HEK293T (cell line): Measurements from ENCODE around the gene ACTG2.

Source experiments
- CTCF ChIA-PET: fragments of 350-600 bp; formaldehyde crosslinking; extraction: SDS; loops from one replicate; lab custom pipeline; 2021; ENCODE audit warnings: antibody characterized with exemption, inconsistent platforms; lab: Yijun Ruan, JAX
- POLR2A ChIA-PET: fragments of 350-600 bp; formaldehyde crosslinking; extraction: SDS; loops from one replicate; lab custom pipeline; 2020; ENCODE audit warnings: antibody characterized with exemption, inconsistent platforms; lab: Yijun Ruan, JAX
- DNase-seq: peaks from one replicate; pipeline ENCODE4 v3.0.0; 2012; ENCODE audit warnings: mixed read lengths; ENCODE audit errors: extremely low spot score
- ARNT ChIP-seq: fragments of 450-650 bp; IDR thresholded peaks from 2 replicates; pipeline ENCODE4 v1.6.1; 2017; ENCODE audit warnings: mild to moderate bottlenecking
- BHLHE40 ChIP-seq: fragments of 450-650 bp; IDR thresholded peaks from 2 replicates; pipeline ENCODE4 v1.6.1; 2016; ENCODE audit warnings: mild to moderate bottlenecking, moderate library complexity, borderline replicate concordance
- CTBP1 ChIP-seq: fragments of 450-650 bp; IDR thresholded peaks from 2 replicates; pipeline ENCODE4 v1.6.1; 2016; ENCODE audit warnings: borderline replicate concordance
- ELF4 ChIP-seq: fragments of 450-650 bp; IDR thresholded peaks from 2 replicates; pipeline ENCODE4 v1.6.1; 2017; ENCODE audit warnings: antibody characterized with exemption
- FOXA1 ChIP-seq: fragments of 450-650 bp; IDR thresholded peaks from 2 replicates; pipeline ENCODE4 v1.6.1; 2016; ENCODE audit warnings: mild to moderate bottlenecking
- FOXK2 ChIP-seq: fragments of 450-650 bp; IDR thresholded peaks from 2 replicates; pipeline ENCODE4 v1.6.1; 2016; ENCODE audit warnings: mild to moderate bottlenecking
- FOXM1 ChIP-seq: fragments of 450-650 bp; IDR thresholded peaks from 2 replicates; pipeline ENCODE4 v1.6.1; 2017; ENCODE audit warnings: mild to moderate bottlenecking, borderline replicate concordance
- HDGF ChIP-seq: fragments of 450-650 bp; IDR thresholded peaks from 2 replicates; pipeline ENCODE4 v1.6.1; 2017; ENCODE audit warnings: antibody characterized with exemption, borderline replicate concordance
- L3MBTL2 ChIP-seq: fragments of 450-650 bp; conservative IDR thresholded peaks from 2 replicates; pipeline ENCODE4 v1.6.1; 2016; ENCODE audit warnings: mild to moderate bottlenecking
- LEF1 ChIP-seq: fragments of 450-650 bp; IDR thresholded peaks from 2 replicates; pipeline ENCODE4 v1.6.1; 2017; ENCODE audit warnings: mild to moderate bottlenecking, borderline replicate concordance
- NFRKB ChIP-seq: fragments of 450-650 bp; IDR thresholded peaks from 2 replicates; pipeline ENCODE4 v1.6.1; 2016; ENCODE audit warnings: mild to moderate bottlenecking, moderate library complexity
- SP1 ChIP-seq: fragments of 450-650 bp; IDR thresholded peaks from 2 replicates; pipeline ENCODE4 v1.6.1; 2017
- SUZ12 ChIP-seq: fragments of 450-650 bp; IDR thresholded peaks from 2 replicates; pipeline ENCODE4 v1.6.1; 2016; ENCODE audit warnings: mild to moderate bottlenecking
- TARDBP ChIP-seq: fragments of 450-650 bp; IDR thresholded peaks from 2 replicates; pipeline ENCODE4 v1.6.1; 2016
- ZNF384 ChIP-seq: fragments of 450-650 bp; IDR thresholded peaks from 2 replicates; pipeline ENCODE4 v1.6.1; 2016
- TF ChIP-seq, protein P1 (sequence below): fragments of 450-650 bp; IDR thresholded peaks from 2 replicates; pipeline ENCODE4 v1.6.1; 2016

Gene ACTG2

DNA sequence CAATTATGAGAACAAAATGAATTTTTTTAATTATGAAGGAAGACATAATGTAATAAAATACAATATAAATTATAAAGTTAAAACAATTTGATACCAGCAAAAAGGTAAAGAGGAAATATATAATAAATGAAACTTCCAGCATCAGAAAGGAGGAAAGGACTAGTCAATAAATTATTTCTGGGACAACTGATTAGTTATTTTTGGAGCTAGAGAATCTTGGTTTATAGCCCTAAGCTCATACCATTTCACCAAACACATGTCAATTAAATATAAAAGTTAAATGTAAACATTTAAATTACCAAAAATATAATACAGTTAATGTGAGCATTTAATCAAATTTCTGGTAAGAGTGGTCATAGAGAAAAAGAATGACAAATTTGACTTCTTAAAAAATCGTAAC, 12.1 kb downstream of the ACTG2 start:
- CTCF ChIA-PET, result no interaction called here
- POLR2A ChIA-PET, result no interaction called here
- TF ChIP-seq LEF1, result no peak
- no peak for TF ChIP-seq ARNT
- TF ChIP-seq HDGF, result no peak
- no peak for TF ChIP-seq ELF4
- no peak for TF ChIP-seq SP1
- TF ChIP-seq FOXA1, result no peak
- TF ChIP-seq TARDBP, result no peak
- TF ChIP-seq SUZ12, result no peak
- no peak for TF ChIP-seq CTBP1
- TF ChIP-seq FOXK2, result no peak
- no peak for TF ChIP-seq FOXM1
- no peak for TF ChIP-seq ZNF384
- TF ChIP-seq, protein P1, sequence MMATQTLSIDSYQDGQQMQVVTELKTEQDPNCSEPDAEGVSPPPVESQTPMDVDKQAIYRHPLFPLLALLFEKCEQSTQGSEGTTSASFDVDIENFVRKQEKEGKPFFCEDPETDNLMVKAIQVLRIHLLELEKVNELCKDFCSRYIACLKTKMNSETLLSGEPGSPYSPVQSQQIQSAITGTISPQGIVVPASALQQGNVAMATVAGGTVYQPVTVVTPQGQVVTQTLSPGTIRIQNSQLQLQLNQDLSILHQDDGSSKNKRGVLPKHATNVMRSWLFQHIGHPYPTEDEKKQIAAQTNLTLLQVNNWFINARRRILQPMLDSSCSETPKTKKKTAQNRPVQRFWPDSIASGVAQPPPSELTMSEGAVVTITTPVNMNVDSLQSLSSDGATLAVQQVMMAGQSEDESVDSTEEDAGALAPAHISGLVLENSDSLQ, result no peak
- TF ChIP-seq L3MBTL2, result no peak
- TF ChIP-seq BHLHE40, result no peak
- no peak for TF ChIP-seq NFRKB
- no peak for DNase-seq

DNA sequence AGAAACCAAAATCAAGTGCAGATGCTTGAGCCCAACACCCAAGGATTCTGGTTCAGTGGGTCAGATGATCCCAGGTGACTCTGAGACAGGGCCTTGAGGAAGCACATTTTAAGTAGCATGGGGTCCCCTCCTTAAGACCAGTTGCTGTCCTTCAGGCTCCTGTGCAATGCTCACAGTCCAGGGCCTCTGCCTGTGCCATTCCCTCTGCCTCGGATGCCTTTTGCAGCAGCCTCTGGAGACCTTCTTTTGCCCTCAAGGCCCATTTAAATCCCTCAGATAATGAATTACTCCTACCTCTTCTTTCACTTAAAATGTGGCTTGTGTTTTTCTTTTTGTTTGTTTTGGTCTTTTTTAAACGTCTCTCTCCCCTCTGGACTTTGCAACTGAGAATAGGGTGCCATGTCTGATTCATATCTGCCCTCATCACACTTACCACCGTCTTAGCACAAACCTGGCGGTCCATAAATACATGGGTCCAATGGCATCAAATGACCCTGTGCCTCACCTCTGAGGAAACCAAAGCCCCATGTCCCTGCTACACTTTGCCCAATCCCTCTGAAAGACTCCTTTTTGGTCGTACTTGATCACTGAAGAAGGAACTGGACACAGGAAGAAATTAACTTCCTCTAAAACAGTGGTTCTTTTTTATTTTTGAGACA, 14.2 kb downstream of the ACTG2 start:
- ChIA-PET POLR2A (no interaction called here), CTCF (no interaction called here)
- no peak for DNase-seq
- TF ChIP-seq TARDBP (no peak), BHLHE40 (no peak), ARNT (no peak), FOXK2 (no peak), NFRKB (no peak), HDGF (no peak), L3MBTL2 (no peak), FOXA1 (no peak)

DNA sequence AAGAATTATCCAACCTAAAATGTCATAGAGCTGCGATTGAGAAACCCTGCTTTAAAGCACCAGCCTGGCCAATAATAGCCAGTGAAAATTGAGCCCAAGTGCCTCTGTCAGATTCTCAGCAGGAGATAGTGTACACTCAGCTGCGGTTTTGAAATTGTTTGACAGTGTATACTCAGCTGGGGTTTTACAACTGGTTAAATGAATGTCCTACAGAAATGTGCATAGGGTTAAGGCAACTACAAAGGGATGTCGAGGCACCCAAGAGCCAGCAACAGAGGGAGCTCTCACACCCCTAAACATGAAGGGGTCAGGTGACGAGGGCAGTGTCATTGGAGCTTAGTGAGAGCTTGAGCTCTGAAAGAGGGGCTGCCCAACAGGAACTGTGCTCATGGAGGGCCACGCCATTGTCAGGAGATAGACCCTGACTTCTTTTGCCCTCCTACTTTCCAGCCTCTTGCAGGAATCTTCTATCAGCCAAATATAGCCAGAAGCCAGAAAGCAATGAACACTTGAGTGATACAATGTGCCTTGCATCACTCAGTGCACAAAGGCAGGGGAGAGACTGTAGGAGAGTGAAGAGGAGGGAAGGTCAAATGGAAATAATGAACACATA, 15.1 kb downstream of the ACTG2 start:
- POLR2A ChIA-PET, result interaction anchor here (1.2 kb wide), 1 partner anchor 13 kb away, joined by 3 read pairs; no protein-coding TSS in a partner anchor
- TF ChIP-seq FOXA1, result no peak
- TF ChIP-seq, protein P1, result peak; percentile 22; the same call in 1 of the 2 replicates
- TF ChIP-seq SP1, result no peak
- DNase-seq, result peak; percentile 23
- CTCF ChIA-PET, result no interaction called here

DNA sequence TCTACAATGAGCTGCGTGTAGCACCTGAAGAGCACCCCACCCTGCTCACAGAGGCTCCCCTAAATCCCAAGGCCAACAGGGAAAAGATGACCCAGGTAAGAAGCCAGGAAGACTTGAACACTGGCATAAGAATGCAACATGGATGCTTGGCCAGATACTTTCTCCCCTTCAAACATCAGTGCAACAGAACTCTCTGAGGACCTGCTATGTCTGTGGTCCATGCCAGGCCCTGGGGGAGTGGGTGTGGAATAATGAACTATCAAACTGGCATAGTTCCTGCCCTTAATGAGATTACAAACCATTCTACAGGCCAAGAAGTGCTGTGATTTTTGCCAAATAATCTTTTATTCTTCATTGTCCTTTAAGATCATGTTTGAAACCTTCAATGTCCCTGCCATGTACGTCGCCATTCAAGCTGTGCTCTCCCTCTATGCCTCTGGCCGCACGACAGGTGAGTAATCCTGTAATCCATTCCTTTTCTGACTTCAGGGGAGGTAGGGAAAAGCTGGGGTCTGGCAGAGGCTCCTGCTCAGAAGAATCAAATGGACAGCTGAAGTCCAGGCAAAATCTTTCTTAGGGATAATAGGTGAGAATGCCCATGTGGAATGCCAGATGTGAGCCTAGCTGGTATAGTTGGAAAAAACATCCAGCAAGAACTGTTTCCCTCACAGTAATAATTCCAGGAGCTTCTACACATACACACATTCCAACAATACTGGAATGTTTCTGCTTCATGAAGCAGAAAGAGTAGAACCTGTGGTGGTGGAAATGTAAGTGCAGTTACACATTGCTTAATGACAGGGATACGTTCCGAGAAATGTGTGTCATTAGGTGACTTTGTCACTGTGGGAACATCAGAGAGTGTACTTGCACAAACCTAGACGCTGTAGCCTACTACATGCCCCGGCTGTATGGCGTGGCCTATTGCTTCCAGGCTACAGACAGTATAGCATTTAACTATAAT, 16.2 kb downstream of the ACTG2 start:
- ChIA-PET CTCF (interaction anchor here (0.6 kb wide), 1 partner anchor 165 kb away, joined by 3 read pairs; no protein-coding TSS in a partner anchor), POLR2A (interaction anchor here (1.2 kb wide), 1 partner anchor 12 kb away, joined by 3 read pairs; no protein-coding TSS in a partner anchor)
- TF ChIP-seq ELF4 (no peak), L3MBTL2 (no peak), LEF1 (no peak), NFRKB (no peak), FOXM1 (no peak), SUZ12 (no peak), BHLHE40 (no peak), ZNF384 (no peak), FOXA1 (no peak), HDGF (no peak), SP1 (no peak), TARDBP (no peak), FOXK2 (no peak), CTBP1 (no peak), ARNT (no peak)
- TF ChIP-seq, protein P1, result no peak
- DNase-seq, result no peak

DNA sequence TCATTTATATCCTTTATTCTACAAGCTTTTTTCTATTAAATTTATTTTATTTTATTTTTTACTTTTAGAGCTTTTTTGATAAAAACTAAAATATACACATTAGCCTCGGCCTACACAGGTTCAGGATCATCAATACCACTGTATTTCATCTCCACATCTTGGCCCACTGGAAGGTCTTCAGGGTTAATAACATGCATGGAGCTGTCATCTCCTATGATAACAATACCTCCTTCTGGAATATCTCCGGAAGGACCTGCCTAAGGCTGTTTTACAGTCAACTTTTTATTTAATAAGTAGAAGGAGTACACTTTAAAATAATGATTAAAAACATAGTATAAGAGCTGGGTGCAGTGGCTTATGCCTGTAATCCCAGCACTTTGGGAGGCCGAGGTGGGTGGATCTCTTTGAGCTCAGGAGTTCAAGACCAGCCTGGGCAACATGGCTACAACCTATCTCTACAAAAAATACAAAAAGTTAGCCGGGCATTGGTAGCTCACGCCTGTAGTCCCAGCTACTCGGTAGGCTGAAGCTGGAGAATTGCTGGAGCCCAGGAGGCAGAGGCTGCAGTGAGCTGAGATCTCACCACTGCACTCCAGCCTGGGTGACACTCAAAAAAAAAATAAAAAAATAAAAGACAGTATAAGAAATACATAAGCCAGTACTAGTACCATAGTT, 18.2 kb downstream of the ACTG2 start:
- CTCF ChIA-PET, result interaction anchor here (0.6 to 1.1 kb wide), 3 partner anchors 10 to 98 kb away, joined by 3 to 4 read pairs (median 3); no protein-coding TSS in a partner anchor
- POLR2A ChIA-PET, result no interaction called here
- DNase-seq, result no peak
- TF ChIP-seq ZNF384, result no peak
- TF ChIP-seq NFRKB, result no peak
